SK-N-MC (cell line): ENCODE measurements around the gene BTK.

Experiments used
- EZH2 ChIP-seq: fragments of 200-600 bp; sonication (generic); IDR thresholded peaks from one replicate; pipeline ENCODE4 v1.6.1; 2017; ENCODE audit warnings: antibody characterized with exemption
- FOXP2 ChIP-seq: optimal IDR thresholded peaks from 2 replicates; pipeline ENCODE3; 2011; ENCODE audit warnings: mild to moderate bottlenecking, moderate library complexity; ENCODE audit not compliant: insufficient read depth; ENCODE audit errors: extremely low read length, control extremely low read depth
- POLR2AphosphoS5 ChIP-seq: IDR thresholded peaks from 2 replicates; pipeline ENCODE4 v1.6.1; 2012; ENCODE audit warnings: mild to moderate bottlenecking, low read depth, low read length, borderline replicate concordance

DNA sequence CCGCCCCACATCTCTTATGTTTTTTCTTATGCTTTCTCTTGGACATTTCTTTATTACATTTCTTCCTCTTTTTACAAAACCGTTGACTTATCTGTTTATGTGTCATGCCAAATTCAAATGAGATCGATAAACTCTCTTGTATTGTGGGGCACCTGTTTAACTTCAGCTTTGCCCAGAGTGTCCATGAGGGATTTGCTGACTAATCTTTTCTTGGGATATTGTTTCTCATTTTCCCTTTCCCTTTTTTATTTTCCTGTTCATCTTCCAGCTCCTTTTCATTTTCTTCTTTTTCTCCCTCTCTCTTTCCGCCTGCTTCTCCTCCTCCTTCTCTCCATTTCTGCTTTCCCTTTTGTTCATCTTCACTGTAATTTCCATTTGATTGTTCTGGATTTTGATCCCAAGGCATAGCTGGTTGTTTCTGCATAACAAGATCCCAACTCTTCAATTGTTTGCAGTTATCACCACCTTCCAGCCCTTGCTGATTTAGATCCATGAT is 48.2 kb downstream of the BTK start:
- TF ChIP-seq EZH2 (no peak), POLR2AphosphoS5 (no peak), FOXP2 (no peak)
